ENCODE data around the gene RCAN1.
"Not testable (repeated sequence)": the region's sequence is repeated elsewhere in the genome, so short reads cannot be mapped to it uniquely, and the experiment has no call there.

RCAN1 gene

GRCh38 chr21:34560021-34560420 lies 54.9 kb downstream of the RCAN1 start:
- no peak for TF ChIP-seq CTCF (conservative IDR thresholded peaks at IDR 0.05; ENCODE audit: low read depth, low read length)
- no peak overlapping the region for H3K4me3 ChIP-seq (ENCODE audit: low read depth, low read length)
- DNase-seq (ENCODE audit: low read depth) = no peak

DNA sequence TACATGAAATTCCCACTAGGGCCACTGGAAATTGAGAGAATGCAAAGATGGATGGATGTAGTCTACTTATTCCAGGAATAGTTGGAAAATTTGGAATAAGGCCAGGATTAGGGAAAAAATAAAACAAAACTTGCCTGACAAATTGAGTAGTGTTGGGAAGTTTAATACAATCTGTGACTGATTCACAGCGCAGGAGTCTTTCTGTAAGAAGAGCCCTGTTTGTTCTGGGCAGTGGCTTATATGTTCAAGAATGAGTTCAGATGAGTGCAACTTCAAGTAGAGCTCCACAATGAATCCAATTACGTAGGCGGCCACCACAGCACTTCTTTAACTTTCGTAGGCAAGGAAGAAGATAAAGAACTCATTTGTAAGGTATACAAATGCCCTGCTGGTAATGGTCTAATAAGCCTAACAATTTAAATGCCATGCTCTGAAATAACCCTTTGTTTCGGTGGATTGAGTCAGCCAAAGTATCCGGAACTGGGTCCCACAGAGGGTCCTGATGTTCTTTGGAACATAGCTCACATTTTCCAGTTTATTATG lies 55.8 kb downstream of the RCAN1 start:
- no peak overlapping the region for H3K4me3 ChIP-seq (ENCODE audit: low read depth, low read length)
- TF ChIP-seq CTCF (conservative IDR thresholded peaks at IDR 0.05; ENCODE audit: low read depth, low read length) = no peak
- DNase-seq (ENCODE audit: low read depth) = no peak

GRCh38 chr21:34558166-34558565 lies 56.7 kb downstream of the RCAN1 start:
- H3K4me3 ChIP-seq (ENCODE audit: low read depth, low read length) = no peak overlapping the region
- no peak for TF ChIP-seq CTCF (conservative IDR thresholded peaks at IDR 0.05; ENCODE audit: low read depth, low read length)
- DNase-seq (ENCODE audit: low read depth) = no peak

- TF ChIP-seq CTCF (conservative IDR thresholded peaks at IDR 0.05; ENCODE audit: low read depth, low read length) = no peak
- no peak for DNase-seq (ENCODE audit: low read depth)
- H3K4me3 ChIP-seq (ENCODE audit: low read depth, low read length) = no peak overlapping the region
Observed at GRCh38 chr21:34557261-34557660, 57.7 kb downstream of the RCAN1 start.

DNA sequence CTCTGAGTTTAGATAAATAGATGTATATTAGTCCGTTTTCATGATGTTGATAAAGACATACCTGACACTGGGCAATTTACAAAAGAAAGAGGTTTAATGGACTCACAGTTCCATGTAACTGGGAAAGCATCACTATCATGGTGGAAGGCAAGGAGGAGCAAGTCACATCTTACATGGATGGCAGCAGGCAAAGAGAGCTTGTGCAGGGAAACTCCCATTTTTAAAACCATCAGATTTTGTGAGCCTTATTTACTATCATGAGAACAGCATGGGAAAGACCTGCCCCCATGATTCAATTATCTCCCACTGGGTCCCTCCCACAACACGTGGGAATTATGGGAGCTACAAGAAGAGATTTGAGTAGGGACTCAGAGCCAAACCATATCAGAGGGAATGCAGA lies 60.2 kb downstream of the RCAN1 start:
- not testable (repeated sequence) for DNase-seq (ENCODE audit: low read depth); H3K4me3 ChIP-seq (ENCODE audit: low read depth, low read length)

- no peak for DNase-seq (ENCODE audit: low read depth)
- TF ChIP-seq CTCF (conservative IDR thresholded peaks at IDR 0.05; ENCODE audit: low read depth, low read length) = no peak
- no peak overlapping the region for H3K4me3 ChIP-seq (ENCODE audit: low read depth, low read length)
Observed at GRCh38 chr21:34554227-34554626, 60.7 kb downstream of the RCAN1 start.

GRCh38 chr21:34553151-34553952 lies 61.6 kb downstream of the RCAN1 start:
- no peak for TF ChIP-seq CTCF (conservative IDR thresholded peaks at IDR 0.05; ENCODE audit: low read depth, low read length)
- peak; percentile 60 for DNase-seq (ENCODE audit: low read depth)
- H3K4me3 ChIP-seq (ENCODE audit: low read depth, low read length) = peak overlapping the region; percentile 22
